Measurements from ENCODE around the gene NADK.

DNA sequence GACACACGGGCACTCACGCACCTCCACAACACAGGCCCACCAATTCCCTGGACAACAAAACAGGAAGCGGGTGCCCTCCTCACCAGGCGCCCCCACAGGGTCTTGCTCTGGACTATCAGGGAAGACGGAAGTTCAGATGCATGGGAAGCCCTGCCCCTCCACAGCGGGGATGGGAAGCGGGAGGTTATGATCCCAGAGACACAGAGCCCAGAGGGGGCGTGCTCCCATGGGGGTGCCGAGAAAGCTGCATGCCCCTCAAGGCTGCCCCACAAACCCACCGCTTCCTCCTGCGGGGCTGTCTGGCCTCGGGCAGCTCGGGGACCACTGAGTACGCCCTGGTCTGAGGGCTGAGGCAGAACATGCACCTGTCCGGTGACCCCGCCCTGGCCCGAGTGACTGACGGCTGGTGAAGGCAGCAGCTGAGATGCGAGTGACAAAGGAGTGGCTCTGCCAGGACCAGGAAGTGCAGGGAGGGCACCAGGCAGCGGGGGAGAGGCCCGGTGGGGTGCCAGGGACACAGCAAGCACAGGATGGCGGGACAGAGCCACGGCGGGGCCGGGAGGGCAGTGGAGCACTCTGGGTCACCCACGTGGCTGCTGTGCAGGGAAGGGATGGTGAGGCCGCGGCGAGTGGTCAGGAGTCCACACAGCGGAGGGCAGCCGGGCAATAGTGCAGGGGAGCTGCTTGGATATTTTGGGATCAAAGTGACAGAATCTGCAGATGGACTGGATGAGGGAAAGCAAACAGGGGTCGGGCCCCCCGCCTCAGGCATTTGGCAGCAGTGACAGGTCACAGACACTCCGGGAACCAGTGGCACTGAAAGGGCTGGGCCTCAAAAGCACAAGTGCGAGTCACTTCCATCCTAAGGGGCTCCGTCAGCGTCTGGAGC lies 18.6 kb downstream of the NADK start:
- TF ChIP-seq JUNB (IDR thresholded peaks at IDR 0.05) = no peak
- TF ChIP-seq HDAC6 (IDR thresholded peaks at IDR 0.05; ENCODE audit: unreplicated experiment) = no peak
- TF ChIP-seq, protein P1, sequence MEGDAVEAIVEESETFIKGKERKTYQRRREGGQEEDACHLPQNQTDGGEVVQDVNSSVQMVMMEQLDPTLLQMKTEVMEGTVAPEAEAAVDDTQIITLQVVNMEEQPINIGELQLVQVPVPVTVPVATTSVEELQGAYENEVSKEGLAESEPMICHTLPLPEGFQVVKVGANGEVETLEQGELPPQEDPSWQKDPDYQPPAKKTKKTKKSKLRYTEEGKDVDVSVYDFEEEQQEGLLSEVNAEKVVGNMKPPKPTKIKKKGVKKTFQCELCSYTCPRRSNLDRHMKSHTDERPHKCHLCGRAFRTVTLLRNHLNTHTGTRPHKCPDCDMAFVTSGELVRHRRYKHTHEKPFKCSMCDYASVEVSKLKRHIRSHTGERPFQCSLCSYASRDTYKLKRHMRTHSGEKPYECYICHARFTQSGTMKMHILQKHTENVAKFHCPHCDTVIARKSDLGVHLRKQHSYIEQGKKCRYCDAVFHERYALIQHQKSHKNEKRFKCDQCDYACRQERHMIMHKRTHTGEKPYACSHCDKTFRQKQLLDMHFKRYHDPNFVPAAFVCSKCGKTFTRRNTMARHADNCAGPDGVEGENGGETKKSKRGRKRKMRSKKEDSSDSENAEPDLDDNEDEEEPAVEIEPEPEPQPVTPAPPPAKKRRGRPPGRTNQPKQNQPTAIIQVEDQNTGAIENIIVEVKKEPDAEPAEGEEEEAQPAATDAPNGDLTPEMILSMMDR (IDR thresholded peaks at IDR 0.05 in 2 of 3, conservative IDR thresholded peaks at IDR 0.05 in 1 of 3; ENCODE audit: control insufficient read depth in 2 of 3, extremely low read depth in 1 of 3, insufficient read depth in 1 of 3, low read depth in 3 of 3, low read length in 3 of 3) = no peak
- TF ChIP-seq, protein P2, sequence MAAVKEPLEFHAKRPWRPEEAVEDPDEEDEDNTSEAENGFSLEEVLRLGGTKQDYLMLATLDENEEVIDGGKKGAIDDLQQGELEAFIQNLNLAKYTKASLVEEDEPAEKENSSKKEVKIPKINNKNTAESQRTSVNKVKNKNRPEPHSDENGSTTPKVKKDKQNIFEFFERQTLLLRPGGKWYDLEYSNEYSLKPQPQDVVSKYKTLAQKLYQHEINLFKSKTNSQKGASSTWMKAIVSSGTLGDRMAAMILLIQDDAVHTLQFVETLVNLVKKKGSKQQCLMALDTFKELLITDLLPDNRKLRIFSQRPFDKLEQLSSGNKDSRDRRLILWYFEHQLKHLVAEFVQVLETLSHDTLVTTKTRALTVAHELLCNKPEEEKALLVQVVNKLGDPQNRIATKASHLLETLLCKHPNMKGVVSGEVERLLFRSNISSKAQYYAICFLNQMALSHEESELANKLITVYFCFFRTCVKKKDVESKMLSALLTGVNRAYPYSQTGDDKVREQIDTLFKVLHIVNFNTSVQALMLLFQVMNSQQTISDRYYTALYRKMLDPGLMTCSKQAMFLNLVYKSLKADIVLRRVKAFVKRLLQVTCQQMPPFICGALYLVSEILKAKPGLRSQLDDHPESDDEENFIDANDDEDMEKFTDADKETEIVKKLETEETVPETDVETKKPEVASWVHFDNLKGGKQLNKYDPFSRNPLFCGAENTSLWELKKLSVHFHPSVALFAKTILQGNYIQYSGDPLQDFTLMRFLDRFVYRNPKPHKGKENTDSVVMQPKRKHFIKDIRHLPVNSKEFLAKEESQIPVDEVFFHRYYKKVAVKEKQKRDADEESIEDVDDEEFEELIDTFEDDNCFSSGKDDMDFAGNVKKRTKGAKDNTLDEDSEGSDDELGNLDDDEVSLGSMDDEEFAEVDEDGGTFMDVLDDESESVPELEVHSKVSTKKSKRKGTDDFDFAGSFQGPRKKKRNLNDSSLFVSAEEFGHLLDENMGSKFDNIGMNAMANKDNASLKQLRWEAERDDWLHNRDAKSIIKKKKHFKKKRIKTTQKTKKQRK (IDR thresholded peaks at IDR 0.05; ENCODE audit: low read depth, low read length) = no peak
- TF ChIP-seq, protein P3, sequence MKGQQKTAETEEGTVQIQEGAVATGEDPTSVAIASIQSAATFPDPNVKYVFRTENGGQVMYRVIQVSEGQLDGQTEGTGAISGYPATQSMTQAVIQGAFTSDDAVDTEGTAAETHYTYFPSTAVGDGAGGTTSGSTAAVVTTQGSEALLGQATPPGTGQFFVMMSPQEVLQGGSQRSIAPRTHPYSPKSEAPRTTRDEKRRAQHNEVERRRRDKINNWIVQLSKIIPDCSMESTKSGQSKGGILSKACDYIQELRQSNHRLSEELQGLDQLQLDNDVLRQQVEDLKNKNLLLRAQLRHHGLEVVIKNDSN (IDR thresholded peaks at IDR 0.05; ENCODE audit: borderline replicate concordance, extremely low read length, insufficient read depth, low read depth, low read length) = no peak
